ENCODE results near the gene MCF2L. TPM values are rescaled to one million over a fixed set of nuclear protein-coding genes. Genes with fewer than 3 reads are reported as not detected.
A peak's percentile ranks its signal among the peaks of the same experiment; 100 is the strongest.
"Not testable (repeated sequence)": the region's sequence is repeated elsewhere in the genome, so short reads cannot be mapped to it uniquely, and the experiment has no call there.

MCF2L gene
- total and polyA plus RNA-seq, 5 donors from 2014 or later: 0.34 to 22.2 (median 1.3) TPM

GRCh38 chr13:113110852-113111315, 141.9 kb downstream of the MCF2L start:
- peaks cover 2% of the 10 kb centered on the region for H3K27me3 ChIP-seq (ENCODE audit: control insufficient read depth, insufficient read depth, low read length)
- DNase-seq (no peak), ATAC-seq (ENCODE audit: low read depth in 2 of 2) (peak in 1 of 2 donors; percentile 14)
- H3K36me3 ChIP-seq (ENCODE audit: control insufficient read depth, insufficient read depth, low read length): no peaks in the 10 kb centered on the region
- H3K27me3 Mint-ChIP-seq: peaks cover under 1% of the 10 kb centered on the region
- H3K27ac Mint-ChIP-seq: no peak overlapping the region
- no peaks in the 10 kb centered on the region for H3K9me3 Mint-ChIP-seq
- H3K4me1 Mint-ChIP-seq: peaks cover 0 to 5% (median 0%) of the 10 kb centered on the region in 4 donors
- H3K4me1 ChIP-seq (ENCODE audit: control insufficient read depth, insufficient read depth, low read length, poor library complexity, severe bottlenecking): peaks cover 10% of the 10 kb centered on the region
- no peak overlapping the region for H3K4me3 ChIP-seq (ENCODE audit: low read depth, low read length)
- no peaks in the 10 kb centered on the region for H3K36me3 Mint-ChIP-seq
- H3K27ac ChIP-seq (ENCODE audit: insufficient read depth, low read length, poor library complexity, severe bottlenecking): no peak overlapping the region
- H3K4me3 Mint-ChIP-seq: peak overlapping the region in 1 of 4 donors; percentile 9
- H3K9me3 ChIP-seq (ENCODE audit: control insufficient read depth in 2 of 2, low read length in 2 of 2): no peaks in the 10 kb centered on the region

- H3K4me1 Mint-ChIP-seq; H3K27me3 ChIP-seq (ENCODE audit: control insufficient read depth, insufficient read depth, low read length); H3K36me3 ChIP-seq (ENCODE audit: control insufficient read depth, insufficient read depth, low read length); H3K4me3 ChIP-seq (ENCODE audit: low read depth, low read length); DNase-seq; H3K9me3 Mint-ChIP-seq; ATAC-seq (ENCODE audit: low read depth in 2 of 2); H3K36me3 Mint-ChIP-seq; H3K27ac Mint-ChIP-seq; H3K27ac ChIP-seq (ENCODE audit: insufficient read depth, low read length, poor library complexity, severe bottlenecking); H3K4me3 Mint-ChIP-seq; H3K9me3 ChIP-seq (ENCODE audit: control insufficient read depth in 2 of 2, low read length in 2 of 2); H3K27me3 Mint-ChIP-seq: not testable (repeated sequence)
- H3K4me1 ChIP-seq (ENCODE audit: control insufficient read depth, insufficient read depth, low read length, poor library complexity, severe bottlenecking): peaks cover 10% of the 10 kb centered on the region
These were observed 142.8 kb downstream of the MCF2L start for GRCh38 chr13:113111821-113112220.

GRCh38 chr13:113112475-113112874, 143.5 kb downstream of the MCF2L start:
- H3K4me1 ChIP-seq (ENCODE audit: control insufficient read depth, insufficient read depth, low read length, poor library complexity, severe bottlenecking): peaks cover 10% of the 10 kb centered on the region
- not testable (repeated sequence) for H3K9me3 Mint-ChIP-seq; H3K4me1 Mint-ChIP-seq; H3K36me3 ChIP-seq (ENCODE audit: control insufficient read depth, insufficient read depth, low read length); H3K4me3 Mint-ChIP-seq; ATAC-seq (ENCODE audit: low read depth in 2 of 2); H3K27me3 Mint-ChIP-seq; H3K27me3 ChIP-seq (ENCODE audit: control insufficient read depth, insufficient read depth, low read length); H3K27ac ChIP-seq (ENCODE audit: insufficient read depth, low read length, poor library complexity, severe bottlenecking); H3K9me3 ChIP-seq (ENCODE audit: control insufficient read depth in 2 of 2, low read length in 2 of 2); H3K36me3 Mint-ChIP-seq; DNase-seq; H3K27ac Mint-ChIP-seq; H3K4me3 ChIP-seq (ENCODE audit: low read depth, low read length)

GRCh38 chr13:113112893-113113845, 144.2 kb downstream of the MCF2L start:
- no peaks in the 10 kb centered on the region for H3K9me3 Mint-ChIP-seq
- Histone ChIP-seq H3K36me3 (ENCODE audit: control insufficient read depth, insufficient read depth, low read length) (no peaks in the 10 kb centered on the region), H3K4me3 (ENCODE audit: low read depth, low read length) (no peak overlapping the region), H3K9me3 (ENCODE audit: control insufficient read depth in 2 of 2, low read length in 2 of 2) (no peaks in the 10 kb centered on the region), H3K27ac (ENCODE audit: insufficient read depth, low read length, poor library complexity, severe bottlenecking) (no peak overlapping the region), H3K27me3 (ENCODE audit: control insufficient read depth, insufficient read depth, low read length) (peaks cover 2% of the 10 kb centered on the region), H3K4me1 (ENCODE audit: control insufficient read depth, insufficient read depth, low read length, poor library complexity, severe bottlenecking) (peaks cover 10% of the 10 kb centered on the region)
- peak overlapping the region in 1 of 4 donors; percentile 65 for H3K4me3 Mint-ChIP-seq
- H3K27ac Mint-ChIP-seq: no peak overlapping the region
- peaks cover 0 to 5% (median 0%) of the 10 kb centered on the region in 4 donors for H3K4me1 Mint-ChIP-seq
- DNase-seq (no peak), ATAC-seq (ENCODE audit: low read depth in 2 of 2) (no peak)
- no peaks in the 10 kb centered on the region for H3K36me3 Mint-ChIP-seq
- H3K27me3 Mint-ChIP-seq: peaks cover 9% of the 10 kb centered on the region

GRCh38 chr13:113113846-113114271, 144.8 kb downstream of the MCF2L start:
- Histone ChIP-seq H3K4me1 (ENCODE audit: control insufficient read depth, insufficient read depth, low read length, poor library complexity, severe bottlenecking) (peaks cover 10% of the 10 kb centered on the region), H3K27me3 (ENCODE audit: control insufficient read depth, insufficient read depth, low read length) (peaks cover 2% of the 10 kb centered on the region), H3K27ac (ENCODE audit: insufficient read depth, low read length, poor library complexity, severe bottlenecking) (no peak overlapping the region), H3K9me3 (ENCODE audit: control insufficient read depth in 2 of 2, low read length in 2 of 2) (no peaks in the 10 kb centered on the region), H3K36me3 (ENCODE audit: control insufficient read depth, insufficient read depth, low read length) (no peaks in the 10 kb centered on the region), H3K4me3 (ENCODE audit: low read depth, low read length) (no peak overlapping the region)
- Mint-ChIP-seq H3K9me3 (no peaks in the 10 kb centered on the region), H3K27ac (no peak overlapping the region), H3K4me1 (peaks cover 0 to 5% (median 0%) of the 10 kb centered on the region in 4 donors), H3K27me3 (peaks cover 9% of the 10 kb centered on the region), H3K36me3 (no peaks in the 10 kb centered on the region), H3K4me3 (peak overlapping the region in 1 of 4 donors; percentile 65)
- DNase-seq (no peak), ATAC-seq (ENCODE audit: low read depth in 2 of 2) (no peak)

- Mint-ChIP-seq H3K4me3 (no peak overlapping the region), H3K27me3 (peaks cover 9% of the 10 kb centered on the region), H3K9me3 (peaks cover 0 to 3% (median 0%) of the 10 kb centered on the region in 7 donors), H3K36me3 (no peaks in the 10 kb centered on the region), H3K4me1 (peaks cover 0 to 2% (median 0%) of the 10 kb centered on the region in 4 donors), H3K27ac (no peak overlapping the region)
- Histone ChIP-seq H3K27me3 (ENCODE audit: control insufficient read depth, insufficient read depth, low read length) (peaks cover 2% of the 10 kb centered on the region), H3K4me3 (ENCODE audit: low read depth, low read length) (no peak overlapping the region), H3K27ac (ENCODE audit: insufficient read depth, low read length, poor library complexity, severe bottlenecking) (no peak overlapping the region), H3K4me1 (ENCODE audit: control insufficient read depth, insufficient read depth, low read length, poor library complexity, severe bottlenecking) (peaks cover 6% of the 10 kb centered on the region), H3K36me3 (ENCODE audit: control insufficient read depth, insufficient read depth, low read length) (no peaks in the 10 kb centered on the region), H3K9me3 (ENCODE audit: control insufficient read depth in 2 of 2, low read length in 2 of 2) (no peaks in the 10 kb centered on the region)
- ATAC-seq (ENCODE audit: low read depth in 2 of 2): no peak
- no peak for DNase-seq
These were observed 145.7 kb downstream of the MCF2L start for GRCh38 chr13:113114511-113115362.

GRCh38 chr13:113115363-113116205, 146.6 kb downstream of the MCF2L start:
- Histone ChIP-seq H3K27ac (ENCODE audit: insufficient read depth, low read length, poor library complexity, severe bottlenecking) (no peak overlapping the region), H3K4me3 (ENCODE audit: low read depth, low read length) (no peak overlapping the region), H3K4me1 (ENCODE audit: control insufficient read depth, insufficient read depth, low read length, poor library complexity, severe bottlenecking) (no peaks in the 10 kb centered on the region), H3K36me3 (ENCODE audit: control insufficient read depth, insufficient read depth, low read length) (no peaks in the 10 kb centered on the region), H3K27me3 (ENCODE audit: control insufficient read depth, insufficient read depth, low read length) (peaks cover 2% of the 10 kb centered on the region), H3K9me3 (ENCODE audit: control insufficient read depth in 2 of 2, low read length in 2 of 2) (no peaks in the 10 kb centered on the region)
- peaks cover 0 to 3% (median 0%) of the 10 kb centered on the region in 7 donors for H3K9me3 Mint-ChIP-seq
- H3K4me3 Mint-ChIP-seq: no peak overlapping the region
- no peak overlapping the region for H3K27ac Mint-ChIP-seq
- DNase-seq (no peak), ATAC-seq (ENCODE audit: low read depth in 2 of 2) (no peak)
- H3K4me1 Mint-ChIP-seq: peaks cover 0 to 2% (median 0%) of the 10 kb centered on the region in 4 donors
- H3K36me3 Mint-ChIP-seq: no peaks in the 10 kb centered on the region
- peaks cover 9% of the 10 kb centered on the region for H3K27me3 Mint-ChIP-seq
